K562 (cell line): Measurements from ENCODE around the gene ATRN. TPM values are rescaled to one million over a fixed set of nuclear protein-coding genes. Genes with fewer than 3 reads are reported as not detected.
A peak's percentile ranks its signal among the peaks of the same experiment; 100 is the strongest.

Source experiments
- ATF6 ChIP-seq: sonication (generic); formaldehyde crosslinking; IDR thresholded peaks from 2 replicates; pipeline ENCODE4 v1.4.0; 2020; ENCODE audit warnings: mild to moderate bottlenecking, missing genetic modification reagents
- CREM ChIP-seq: IDR thresholded peaks from 2 replicates; pipeline ENCODE4 v1.6.1; 2014; ENCODE audit warnings: antibody characterized with exemption, low read depth
- IRF9 ChIP-seq: fragments of 450-650 bp; IDR thresholded peaks from 2 replicates; pipeline ENCODE4 v1.6.1; 2016; ENCODE audit warnings: missing biosample characterization, missing genetic modification characterization
- JUND ChIP-seq, 2 experiments: IDR thresholded peaks; 2 replicates in 1 of 2; 3 replicates in 1 of 2; pipeline ENCODE4 v1.6.1; 2011; ENCODE audit warnings: borderline replicate concordance in 2 of 2, low read depth in 2 of 2, low read length in 2 of 2, improper control_type of control experiment in 1 of 2, missing biosample characterization in 1 of 2, missing genetic modification characterization in 1 of 2, missing genetic modification reagents in 1 of 2
- MEIS2 ChIP-seq: fragments of 450-650 bp; IDR thresholded peaks from 2 replicates; pipeline ENCODE4 v1.6.1; 2014; ENCODE audit warnings: mild to moderate bottlenecking; ENCODE audit not compliant: partially characterized antibody
- MTA2 ChIP-seq: fragments of 450-650 bp; IDR thresholded peaks from 2 replicates; pipeline ENCODE4 v1.6.1; 2016; ENCODE audit warnings: low read depth
- SIN3B ChIP-seq: fragments of 450-650 bp; IDR thresholded peaks from 2 replicates; pipeline ENCODE4 v1.6.1; 2017; ENCODE audit warnings: low read depth, mild to moderate bottlenecking, moderate library complexity
- SNRNP70 ChIP-seq: fragments of 200-400 bp; formaldehyde crosslinking; optimal IDR thresholded peaks from 2 replicates; pipeline ENCODE3; 2017; ENCODE audit warnings: low read depth, low read length
- ZFPM2 ChIP-seq: fragments of 250-450 bp; sonication (Bioruptor Pico); IDR thresholded peaks from 2 replicates; pipeline ENCODE4 v1.5.1; 2022; ENCODE audit warnings: mild to moderate bottlenecking
- ZNF445 ChIP-seq: fragments of 250-450 bp; sonication (Bioruptor Pico); IDR thresholded peaks from 2 replicates; pipeline ENCODE4 v1.4.0; 2020; ENCODE audit warnings: low read depth, mild to moderate bottlenecking, moderate library complexity
- ZNF639 ChIP-seq, 2 experiments: fragments of 200-800 bp in 1 of 2; sonication (Bioruptor generic) in 1 of 2; sonication (generic) in 1 of 2; formaldehyde crosslinking in 1 of 2; IDR thresholded peaks in 1 of 2; conservative IDR thresholded peaks in 1 of 2; 2 replicates each; pipeline versions ENCODE4 v1.5.0 to v1.6.1; 2016 to 2020; ENCODE audit warnings: missing compliant biosample characterization in 1 of 2, missing genetic modification characterization in 1 of 2, missing genetic modification reagents in 1 of 2
- polyA plus RNA-seq, 8 experiments: library from polyadenylated mRNA; depleted of rRNA in 4 of 8; stranded (reverse) in 5 of 8; unstranded in 3 of 8; fragments of >200 nt; fragmentation: Nextera tagmentation in 2 of 8; fragmentation: Illumina TruSeq in 1 of 8; extraction: Ambion mirVana in 2 of 8; extraction: Trizol in 1 of 8; gene quantifications; 2 replicates each; pipeline versions ENCODE4 v1.2.1 to v1.2.3, GENCODE V29; 2011 to 2014; ENCODE audit warnings: inconsistent platforms in 1 of 8, missing spikeins in 1 of 8
- total RNA-seq, 7 experiments: library from RNA; depleted of rRNA in 6 of 7; stranded (reverse); fragments of >200 nt in 6 of 7; fragmentation: Illumina TruSeq in 2 of 7; extraction: Trizol in 2 of 7; gene quantifications; 2 replicates each; pipeline versions ENCODE4 v1.2.1 to v1.2.3, GENCODE V29; 2011 to 2021; ENCODE audit warnings: low replicate concordance in 1 of 7
- TF ChIP-seq, protein P1 (sequence below): fragments of 250-450 bp; sonication (Bioruptor Pico); IDR thresholded peaks from 2 replicates; pipeline ENCODE4 v1.4.0; 2020; ENCODE audit warnings: mild to moderate bottlenecking, moderate library complexity, borderline replicate concordance
- TF ChIP-seq, protein P2 (sequence below), 2 experiments: IDR thresholded peaks in 1 of 2; conservative IDR thresholded peaks in 1 of 2; 2 replicates each; pipeline ENCODE4 v1.6.1; 2016; ENCODE audit warnings: low read depth in 2 of 2, mild to moderate bottlenecking in 1 of 2, missing compliant biosample characterization in 1 of 2, missing genetic modification characterization in 1 of 2, moderate library complexity in 1 of 2
- TF ChIP-seq, protein P3 (sequence below): fragments of 250-450 bp; sonication (Bioruptor Pico); IDR thresholded peaks from 2 replicates; pipeline ENCODE4 v1.4.0; 2020; ENCODE audit warnings: mild to moderate bottlenecking, moderate library complexity

The ATRN gene
- total and polyA plus RNA-seq, 9 of the 15 experiments (the other 6 are each of a cell fraction or from before 2014, with no cell fraction given) = 0.69 to 16.5 (median 7.6) TPM

GRCh38 chr20:3456648-3457047 lies 14.2 kb upstream of the ATRN start (continued):
- TF ChIP-seq, protein P1, sequence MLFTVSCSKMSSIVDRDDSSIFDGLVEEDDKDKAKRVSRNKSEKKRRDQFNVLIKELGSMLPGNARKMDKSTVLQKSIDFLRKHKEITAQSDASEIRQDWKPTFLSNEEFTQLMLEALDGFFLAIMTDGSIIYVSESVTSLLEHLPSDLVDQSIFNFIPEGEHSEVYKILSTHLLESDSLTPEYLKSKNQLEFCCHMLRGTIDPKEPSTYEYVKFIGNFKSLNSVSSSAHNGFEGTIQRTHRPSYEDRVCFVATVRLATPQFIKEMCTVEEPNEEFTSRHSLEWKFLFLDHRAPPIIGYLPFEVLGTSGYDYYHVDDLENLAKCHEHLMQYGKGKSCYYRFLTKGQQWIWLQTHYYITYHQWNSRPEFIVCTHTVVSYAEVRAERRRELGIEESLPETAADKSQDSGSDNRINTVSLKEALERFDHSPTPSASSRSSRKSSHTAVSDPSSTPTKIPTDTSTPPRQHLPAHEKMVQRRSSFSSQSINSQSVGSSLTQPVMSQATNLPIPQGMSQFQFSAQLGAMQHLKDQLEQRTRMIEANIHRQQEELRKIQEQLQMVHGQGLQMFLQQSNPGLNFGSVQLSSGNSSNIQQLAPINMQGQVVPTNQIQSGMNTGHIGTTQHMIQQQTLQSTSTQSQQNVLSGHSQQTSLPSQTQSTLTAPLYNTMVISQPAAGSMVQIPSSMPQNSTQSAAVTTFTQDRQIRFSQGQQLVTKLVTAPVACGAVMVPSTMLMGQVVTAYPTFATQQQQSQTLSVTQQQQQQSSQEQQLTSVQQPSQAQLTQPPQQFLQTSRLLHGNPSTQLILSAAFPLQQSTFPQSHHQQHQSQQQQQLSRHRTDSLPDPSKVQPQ (CRISPR knock-in tag) = no peak
- TF ChIP-seq ATF6 (CRISPR knock-in tag) = no peak
- TF ChIP-seq, protein P2, sequence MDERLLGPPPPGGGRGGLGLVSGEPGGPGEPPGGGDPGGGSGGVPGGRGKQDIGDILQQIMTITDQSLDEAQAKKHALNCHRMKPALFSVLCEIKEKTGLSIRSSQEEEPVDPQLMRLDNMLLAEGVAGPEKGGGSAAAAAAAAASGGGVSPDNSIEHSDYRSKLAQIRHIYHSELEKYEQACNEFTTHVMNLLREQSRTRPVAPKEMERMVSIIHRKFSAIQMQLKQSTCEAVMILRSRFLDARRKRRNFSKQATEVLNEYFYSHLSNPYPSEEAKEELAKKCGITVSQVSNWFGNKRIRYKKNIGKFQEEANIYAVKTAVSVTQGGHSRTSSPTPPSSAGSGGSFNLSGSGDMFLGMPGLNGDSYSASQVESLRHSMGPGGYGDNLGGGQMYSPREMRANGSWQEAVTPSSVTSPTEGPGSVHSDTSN (CRISPR knock-in tag; IDR thresholded peaks at IDR 0.05; ENCODE audit: low read depth) = no peak
- TF ChIP-seq, protein P2 (tag; conservative IDR thresholded peaks at IDR 0.05; ENCODE audit: low read depth) = 0 out of 2 replicates have a peak, but pooled peaks have one; percentile 26
- TF ChIP-seq SIN3B = no peak
- no peak for TF ChIP-seq ZNF445
- peak; percentile 62 for TF ChIP-seq MEIS2
- TF ChIP-seq IRF9 (tag) = no peak
- TF ChIP-seq ZNF639 (CRISPR knock-in tag; conservative IDR thresholded peaks at IDR 0.05 in 1 of 2, IDR thresholded peaks at IDR 0.05 in 1 of 2) = no peak
- TF ChIP-seq, protein P3, sequence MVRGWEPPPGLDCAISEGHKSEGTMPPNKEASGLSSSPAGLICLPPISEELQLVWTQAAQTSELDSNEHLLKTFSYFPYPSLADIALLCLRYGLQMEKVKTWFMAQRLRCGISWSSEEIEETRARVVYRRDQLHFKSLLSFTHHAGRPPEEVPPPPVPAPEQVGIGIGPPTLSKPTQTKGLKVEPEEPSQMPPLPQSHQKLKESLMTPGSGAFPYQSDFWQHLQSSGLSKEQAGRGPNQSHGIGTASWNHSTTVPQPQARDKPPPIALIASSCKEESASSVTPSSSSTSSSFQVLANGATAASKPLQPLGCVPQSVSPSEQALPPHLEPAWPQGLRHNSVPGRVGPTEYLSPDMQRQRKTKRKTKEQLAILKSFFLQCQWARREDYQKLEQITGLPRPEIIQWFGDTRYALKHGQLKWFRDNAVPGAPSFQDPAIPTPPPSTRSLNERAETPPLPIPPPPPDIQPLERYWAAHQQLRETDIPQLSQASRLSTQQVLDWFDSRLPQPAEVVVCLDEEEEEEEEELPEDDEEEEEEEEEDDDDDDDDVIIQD (CRISPR knock-in tag) = no peak
- TF ChIP-seq JUND (IDR thresholded peaks at IDR 0.05; ENCODE audit: borderline replicate concordance, low read depth, low read length) = no peak
- TF ChIP-seq JUND (tag; IDR thresholded peaks at IDR 0.05; ENCODE audit: borderline replicate concordance, low read depth, low read length) = no peak
- no peak for TF ChIP-seq CREM
- no peak for TF ChIP-seq MTA2
- TF ChIP-seq SNRNP70 = no peak
- TF ChIP-seq ZFPM2 (CRISPR knock-in tag) = no peak
